ENCODE data around the gene RPL14. TPM values are rescaled to one million over a fixed set of nuclear protein-coding genes. Genes with fewer than 3 reads are reported as not detected.

Gene RPL14
- total RNA-seq, 4 donors from 2014 or later, result 306 to 534 (median 345) TPM

GRCh38 chr3:40464339-40465110 lies 7.4 kb downstream of the RPL14 start:
- TF ChIP-seq CTCF (IDR thresholded peaks at IDR 0.05; ENCODE audit: low read depth), result no peak

GRCh38 chr3:40465111-40465407 lies 7.9 kb downstream of the RPL14 start:
- no peak for TF ChIP-seq CTCF (IDR thresholded peaks at IDR 0.05; ENCODE audit: low read depth)

GRCh38 chr3:40465456-40465855 lies 8.3 kb downstream of the RPL14 start:
- TF ChIP-seq CTCF (IDR thresholded peaks at IDR 0.05; ENCODE audit: low read depth), result no peak

GRCh38 chr3:40468018-40468417 lies 10.9 kb downstream of the RPL14 start:
- no peak for TF ChIP-seq CTCF (IDR thresholded peaks at IDR 0.05; ENCODE audit: low read depth)

- no peak for TF ChIP-seq CTCF (IDR thresholded peaks at IDR 0.05; ENCODE audit: low read depth)
These were observed 13.6 kb downstream of the RPL14 start for GRCh38 chr3:40470701-40471100.

- TF ChIP-seq CTCF (IDR thresholded peaks at IDR 0.05; ENCODE audit: low read depth), result no peak
These were observed 19.6 kb downstream of the RPL14 start, which contains the start of gene ZNF619 for GRCh38 chr3:40476478-40477470. Gene ZNF619, plus strand, starts transcription at chr3:40477122. Its CDS starts 858 bp downstream, at chr3:40477980.

GRCh38 chr3:40477666-40478065 lies 20.5 kb downstream of the RPL14 start:
- TF ChIP-seq CTCF (IDR thresholded peaks at IDR 0.05; ENCODE audit: low read depth), result no peak
